Right forelimb (tissue), 1 donor: Measurements from ENCODE around the gene DNASE1.

Source experiments
- DNase-seq: peaks from one replicate; pipeline ENCODE4 v3.0.0-alpha.2; 2018

The DNASE1 gene

DNA sequence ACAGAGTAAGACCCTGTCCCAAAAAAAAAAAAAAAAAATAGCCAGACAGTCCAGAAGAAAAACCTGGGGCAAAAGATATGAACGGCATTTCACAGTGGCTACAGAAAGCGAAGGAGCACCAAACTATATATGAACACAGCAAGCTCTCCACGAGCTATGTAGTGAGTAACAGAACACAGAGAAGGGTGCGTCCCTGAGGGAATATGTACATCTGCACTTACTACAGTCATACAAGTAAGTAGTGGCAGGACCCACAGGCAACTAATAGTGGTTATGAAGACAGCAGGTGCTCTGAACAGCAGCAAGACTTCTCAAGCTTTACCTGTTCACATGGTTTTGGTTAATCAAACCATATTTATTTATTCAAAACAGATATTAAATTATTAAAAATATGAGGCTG, 47.0 kb downstream of the DNASE1 start:
- no peak for DNase-seq

DNA sequence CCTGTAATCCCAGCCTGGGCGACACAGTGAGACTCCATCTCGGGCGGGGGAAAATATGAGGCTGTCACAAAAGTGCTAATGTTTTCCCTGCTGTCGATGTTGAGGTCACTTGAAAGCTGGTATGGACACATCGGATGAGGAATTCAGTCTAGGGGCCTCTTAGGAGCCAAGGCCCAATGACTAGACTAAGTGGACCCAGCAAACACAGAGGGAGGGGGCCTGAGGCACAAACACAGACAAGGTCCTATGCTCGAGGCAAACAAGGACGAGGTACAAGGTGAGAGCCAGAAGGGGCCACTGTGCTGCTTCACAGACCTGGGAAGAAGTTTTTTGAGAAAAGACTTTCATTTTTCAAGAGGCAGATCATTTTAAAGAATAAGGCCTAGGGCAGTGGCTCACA, 47.6 kb downstream of the DNASE1 start:
- no peak for DNase-seq

DNA sequence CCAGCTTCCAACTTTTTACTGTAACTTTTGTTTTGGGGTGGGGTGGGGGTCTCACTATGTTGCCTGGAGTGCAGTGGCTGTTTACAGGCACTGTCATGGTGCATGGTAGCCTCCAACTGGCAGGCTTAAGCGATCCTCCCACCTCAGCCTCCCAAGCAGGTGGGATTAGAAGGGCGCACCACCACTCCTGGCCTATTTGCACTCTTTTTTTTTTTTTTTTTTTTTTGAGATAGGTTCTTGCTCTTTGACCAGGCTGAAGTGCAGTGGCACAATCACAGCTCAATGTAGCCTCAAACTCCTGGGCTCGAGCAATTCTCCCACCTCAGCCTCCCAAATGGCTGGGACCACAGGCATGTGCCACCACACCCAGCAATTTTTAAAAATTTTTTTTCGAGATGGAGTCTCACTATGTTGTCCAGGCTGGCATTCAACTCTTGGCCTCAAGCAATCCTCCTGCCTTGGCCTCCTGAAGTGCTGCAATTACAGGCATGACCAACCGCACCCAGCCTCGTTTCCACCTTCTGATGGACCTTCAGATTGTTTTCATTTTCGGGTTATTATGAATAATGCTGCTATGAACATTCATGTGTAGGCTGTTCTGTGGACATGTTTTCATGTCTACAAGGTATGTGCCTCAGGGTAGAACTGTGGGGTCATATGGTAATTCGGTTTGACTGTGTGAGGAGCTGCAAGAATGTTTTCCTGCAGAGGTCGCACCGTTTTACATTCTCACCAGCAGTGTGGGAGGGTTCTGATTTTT, 51.9 kb downstream of the DNASE1 start:
- DNase-seq = no peak
